Activated T-cell treated with anti-CD3 and anti-CD28 coated beads, Interleukin-2, amount 50 U/mL, for 24 hours (primary cell): ENCODE results near the gene PKIG.
"Not testable (repeated sequence)": the region's sequence is repeated elsewhere in the genome, so short reads cannot be mapped to it uniquely, and the experiment has no call there.

ENCODE experiments used
- DNase-seq: peaks from one replicate; pipeline ENCODE4 v3.0.0-alpha.2; 2020
- H3K27ac Mint-ChIP-seq: 2 replicates; pipeline ENCODE4 v1.8.0; 2020; ENCODE audit warnings: mild to moderate bottlenecking, mixed read lengths
- H3K27me3 Mint-ChIP-seq: 2 replicates; pipeline ENCODE4 v1.8.0; 2020; ENCODE audit warnings: mixed read lengths
- H3K36me3 Mint-ChIP-seq: 2 replicates; pipeline ENCODE4 v1.8.0; 2020; ENCODE audit warnings: low read depth, mixed read lengths
- H3K4me1 Mint-ChIP-seq: 2 replicates; pipeline ENCODE4 v1.8.0; 2020; ENCODE audit warnings: low read depth, mixed read lengths
- H3K4me3 Mint-ChIP-seq: 2 replicates; pipeline ENCODE4 v1.8.0; 2020; ENCODE audit warnings: mild to moderate bottlenecking, moderate library complexity, mixed read lengths
- H3K9me3 Mint-ChIP-seq: 2 replicates; pipeline ENCODE4 v1.8.0; 2020; ENCODE audit warnings: mixed read lengths

Gene PKIG

GRCh38 chr20:44559302-44559701 lies 23.1 kb upstream of the PKIG start:
- peaks cover 3% of the 10 kb centered on the region for H3K27me3 Mint-ChIP-seq
- H3K9me3 Mint-ChIP-seq: no peaks in the 10 kb centered on the region
- no peak overlapping the region for H3K4me3 Mint-ChIP-seq
- no peaks in the 10 kb centered on the region for H3K4me1 Mint-ChIP-seq
- H3K36me3 Mint-ChIP-seq: no peaks in the 10 kb centered on the region
- DNase-seq: no peak
- no peak overlapping the region for H3K27ac Mint-ChIP-seq

DNA sequence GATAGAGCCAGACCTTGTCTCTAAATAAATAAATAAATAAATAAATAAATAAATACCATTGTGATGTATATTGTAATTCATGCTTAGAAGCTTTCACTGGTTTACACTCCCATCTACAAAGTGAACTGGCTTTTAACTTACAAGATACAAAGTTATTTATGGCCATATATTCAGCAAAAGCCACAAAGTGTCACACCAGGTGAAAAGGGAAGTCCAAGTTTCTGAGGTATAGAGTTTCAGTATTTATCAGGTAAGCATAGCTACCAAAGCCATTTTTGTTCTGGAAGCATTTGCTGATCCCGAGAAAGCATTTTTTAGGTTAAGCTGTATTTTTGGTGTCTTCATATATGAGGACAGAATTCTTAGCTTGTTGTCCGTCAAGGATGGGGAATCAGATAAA lies 22.1 kb upstream of the PKIG start:
- Mint-ChIP-seq H3K9me3 (no peaks in the 10 kb centered on the region), H3K36me3 (no peaks in the 10 kb centered on the region), H3K4me1 (no peaks in the 10 kb centered on the region), H3K27me3 (peaks cover 3% of the 10 kb centered on the region), H3K4me3 (no peak overlapping the region), H3K27ac (no peak overlapping the region)
- no peak for DNase-seq

GRCh38 chr20:44560818-44561217 lies 21.6 kb upstream of the PKIG start:
- H3K4me3 Mint-ChIP-seq, DNase-seq, H3K9me3 Mint-ChIP-seq, H3K27ac Mint-ChIP-seq, H3K27me3 Mint-ChIP-seq, H3K36me3 Mint-ChIP-seq, H3K4me1 Mint-ChIP-seq: not testable (repeated sequence)

DNA sequence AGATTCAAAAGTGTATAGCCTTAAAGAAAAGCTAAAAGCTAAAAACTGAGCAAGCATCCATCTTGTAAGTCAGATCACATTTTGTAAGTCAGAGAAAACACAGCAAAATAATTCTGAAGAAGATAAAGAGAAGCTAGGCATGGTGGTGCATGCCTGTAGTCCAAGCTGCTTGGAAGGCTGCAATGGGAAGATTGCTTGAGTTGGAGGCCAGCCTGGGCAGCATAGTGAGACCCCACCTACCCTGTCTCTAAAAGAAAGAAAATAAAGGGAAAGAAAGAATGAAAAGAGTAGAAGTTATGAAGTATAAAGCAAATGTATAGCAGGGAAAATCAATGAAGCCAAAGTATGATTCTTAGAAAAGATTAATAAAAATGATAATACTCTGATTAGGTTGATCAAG lies 20.5 kb upstream of the PKIG start:
- Mint-ChIP-seq H3K27me3 (peaks cover 3% of the 10 kb centered on the region), H3K9me3 (no peaks in the 10 kb centered on the region), H3K36me3 (no peaks in the 10 kb centered on the region), H3K4me1 (no peaks in the 10 kb centered on the region), H3K27ac (no peak overlapping the region), H3K4me3 (no peak overlapping the region)
- DNase-seq: no peak

DNA sequence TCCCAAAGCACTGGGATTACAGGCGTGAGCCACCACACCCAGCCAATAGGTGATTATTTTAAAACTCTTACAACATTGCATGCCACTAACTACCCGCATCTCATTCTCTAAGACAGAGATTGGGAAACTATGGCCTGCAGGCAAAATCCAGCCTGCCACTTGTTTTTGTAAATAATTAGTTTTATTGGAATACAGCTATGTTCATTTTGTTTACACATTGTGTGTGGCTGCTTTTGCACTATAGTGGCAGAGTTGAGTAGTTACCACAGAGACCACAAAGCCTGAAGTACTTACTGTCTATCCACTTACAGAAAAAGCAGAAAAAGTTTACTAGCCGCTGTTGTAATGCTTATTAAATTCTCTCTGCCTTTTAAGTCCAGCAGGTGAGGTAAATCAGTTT lies 16.4 kb upstream of the PKIG start:
- no peak overlapping the region for H3K4me3 Mint-ChIP-seq
- no peaks in the 10 kb centered on the region for H3K4me1 Mint-ChIP-seq
- no peaks in the 10 kb centered on the region for H3K27me3 Mint-ChIP-seq
- no peaks in the 10 kb centered on the region for H3K36me3 Mint-ChIP-seq
- no peak for DNase-seq
- H3K9me3 Mint-ChIP-seq: no peaks in the 10 kb centered on the region
- H3K27ac Mint-ChIP-seq: no peak overlapping the region

GRCh38 chr20:44566811-44567210 lies 15.6 kb upstream of the PKIG start:
- no peaks in the 10 kb centered on the region for H3K36me3 Mint-ChIP-seq
- no peaks in the 10 kb centered on the region for H3K9me3 Mint-ChIP-seq
- DNase-seq: no peak
- no peak overlapping the region for H3K4me3 Mint-ChIP-seq
- H3K27ac Mint-ChIP-seq: no peak overlapping the region
- peaks cover 4% of the 10 kb centered on the region for H3K4me1 Mint-ChIP-seq
- H3K27me3 Mint-ChIP-seq: no peaks in the 10 kb centered on the region

- Mint-ChIP-seq H3K27ac (no peak overlapping the region), H3K4me1 (peaks cover 4% of the 10 kb centered on the region), H3K27me3 (no peaks in the 10 kb centered on the region), H3K4me3 (no peak overlapping the region), H3K36me3 (no peaks in the 10 kb centered on the region), H3K9me3 (no peaks in the 10 kb centered on the region)
- no peak for DNase-seq
Observed at GRCh38 chr20:44570367-44570766, 12.0 kb upstream of the PKIG start.

DNA sequence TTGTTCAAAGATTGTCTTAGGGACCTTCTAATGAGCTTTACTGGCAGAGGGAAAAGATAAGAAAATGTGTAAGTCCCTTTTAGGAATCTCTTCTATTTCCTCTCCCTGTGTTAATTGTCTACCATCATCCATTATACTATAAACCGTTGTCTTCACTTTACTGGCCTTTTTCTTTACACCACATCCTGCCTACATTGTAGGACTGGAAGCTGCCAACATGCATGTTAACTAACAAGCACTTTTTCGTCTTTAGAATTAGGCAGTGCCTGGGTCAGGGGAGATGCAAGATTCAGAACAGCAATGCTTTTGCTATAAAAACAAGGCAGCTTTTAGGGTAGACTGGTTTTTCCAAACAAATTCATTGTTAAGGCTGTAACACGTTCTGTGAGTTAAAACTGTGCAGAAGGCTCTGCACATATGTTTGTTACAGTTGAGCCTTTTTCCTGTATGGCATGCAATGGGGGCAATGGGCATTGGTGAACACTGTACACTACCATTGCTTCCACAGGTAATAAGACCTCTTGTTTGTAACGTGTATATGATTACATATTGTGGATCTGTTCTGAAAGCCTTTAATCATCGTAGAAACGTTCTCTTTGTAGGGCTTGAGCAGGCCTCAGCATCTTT lies 10.9 kb upstream of the PKIG start:
- H3K36me3 Mint-ChIP-seq: no peaks in the 10 kb centered on the region
- peaks cover 8% of the 10 kb centered on the region for H3K4me1 Mint-ChIP-seq
- DNase-seq: no peak
- H3K4me3 Mint-ChIP-seq: no peak overlapping the region
- no peak overlapping the region for H3K27ac Mint-ChIP-seq
- no peaks in the 10 kb centered on the region for H3K27me3 Mint-ChIP-seq
- H3K9me3 Mint-ChIP-seq: no peaks in the 10 kb centered on the region

GRCh38 chr20:44572551-44573500 lies 9.6 kb upstream of the PKIG start:
- no peak for DNase-seq
- Mint-ChIP-seq H3K27ac (no peak overlapping the region), H3K9me3 (no peaks in the 10 kb centered on the region)

GRCh38 chr20:44573501-44573869 lies 8.9 kb upstream of the PKIG start:
- H3K36me3 Mint-ChIP-seq: no peaks in the 10 kb centered on the region
- DNase-seq: no peak
- H3K27ac Mint-ChIP-seq: no peak overlapping the region
- H3K27me3 Mint-ChIP-seq: no peaks in the 10 kb centered on the region
- H3K4me3 Mint-ChIP-seq: no peak overlapping the region
- peaks cover 20% of the 10 kb centered on the region for H3K4me1 Mint-ChIP-seq
- H3K9me3 Mint-ChIP-seq: no peaks in the 10 kb centered on the region

More at GRCh38 chr20:44572551-44573500, 9.6 kb upstream of the PKIG start:
- peaks cover 20% of the 10 kb centered on the region for H3K4me1 Mint-ChIP-seq
- no peak overlapping the region for H3K4me3 Mint-ChIP-seq
- H3K36me3 Mint-ChIP-seq: no peaks in the 10 kb centered on the region
- H3K27me3 Mint-ChIP-seq: no peaks in the 10 kb centered on the region

DNA sequence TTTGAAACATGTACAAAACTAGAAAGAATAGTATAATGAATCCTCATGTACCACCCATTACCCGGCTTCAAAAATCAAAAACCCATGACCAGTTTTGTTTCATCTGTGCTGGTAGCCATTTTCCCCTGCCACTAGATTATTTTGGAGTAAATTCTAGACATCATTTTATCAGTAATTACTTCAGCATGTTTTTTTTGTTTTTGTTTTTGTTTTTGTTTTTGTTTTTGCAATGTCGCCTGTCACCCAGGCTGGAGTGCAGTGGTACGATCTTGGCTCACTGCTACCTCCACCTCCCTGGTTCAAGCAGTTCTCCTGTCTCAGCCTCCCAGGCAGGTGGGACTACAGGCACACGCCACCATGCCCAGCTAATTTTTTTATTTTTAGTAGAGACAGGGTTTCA lies 8.0 kb upstream of the PKIG start:
- no peaks in the 10 kb centered on the region for H3K36me3 Mint-ChIP-seq
- peaks cover 20% of the 10 kb centered on the region for H3K4me1 Mint-ChIP-seq
- H3K4me3 Mint-ChIP-seq: no peak overlapping the region
- no peaks in the 10 kb centered on the region for H3K9me3 Mint-ChIP-seq
- no peak for DNase-seq
- no peaks in the 10 kb centered on the region for H3K27me3 Mint-ChIP-seq
- H3K27ac Mint-ChIP-seq: no peak overlapping the region

GRCh38 chr20:44576297-44576696 lies 6.1 kb upstream of the PKIG start:
- H3K4me3 Mint-ChIP-seq: no peak overlapping the region
- DNase-seq: no peak
- H3K27ac Mint-ChIP-seq: peak overlapping the region; percentile 56

GRCh38 chr20:44579313-44580081 lies 2.9 kb upstream of the PKIG start:
- Mint-ChIP-seq H3K9me3 (no peaks in the 10 kb centered on the region), H3K4me3 (no peak overlapping the region), H3K27ac (no peak overlapping the region), H3K36me3 (no peaks in the 10 kb centered on the region), H3K27me3 (peaks cover 8% of the 10 kb centered on the region), H3K4me1 (peaks cover 16% of the 10 kb centered on the region)
- DNase-seq: no peak

More at GRCh38 chr20:44576297-44576696, 6.1 kb upstream of the PKIG start:
- Mint-ChIP-seq H3K27me3 (no peaks in the 10 kb centered on the region), H3K9me3 (no peaks in the 10 kb centered on the region), H3K36me3 (no peaks in the 10 kb centered on the region), H3K4me1 (peaks cover 19% of the 10 kb centered on the region)

GRCh38 chr20:44580581-44581268 lies 1.7 kb upstream of the PKIG start:
- no peaks in the 10 kb centered on the region for H3K36me3 Mint-ChIP-seq
- no peak overlapping the region for H3K27ac Mint-ChIP-seq
- peaks cover 8% of the 10 kb centered on the region for H3K27me3 Mint-ChIP-seq
- no peaks in the 10 kb centered on the region for H3K9me3 Mint-ChIP-seq
- peaks cover 16% of the 10 kb centered on the region for H3K4me1 Mint-ChIP-seq
- H3K4me3 Mint-ChIP-seq: no peak overlapping the region
- DNase-seq: no peak
